ENCODE data around the gene AIFM1. TPM values are rescaled to one million over a fixed set of nuclear protein-coding genes. Genes with fewer than 3 reads are reported as not detected.

The AIFM1 gene
- total and polyA plus RNA-seq, 4 donors, result 33.1 to 79.0 (median 66.4) TPM

- 83% methylated on average over 3 of the region's 3 CpGs for WGBS
- Histone ChIP-seq H3K9ac (ENCODE audit: low read depth in 1 of 2, low read length in 2 of 2) (no peak overlapping the region), H3K4me3 (ENCODE audit: low read depth in 1 of 3, low read length in 3 of 3) (no peak overlapping the region), H3K27me3 (ENCODE audit: control insufficient read depth in 4 of 4, insufficient read depth in 4 of 4, low read length in 3 of 4) (peaks cover 0 to 3% (median 0%) of the 10 kb centered on the region in 4 donors), H3K9me3 (ENCODE audit: control insufficient read depth in 4 of 4, low read length in 3 of 4) (no peaks in the 10 kb centered on the region), H3K36me3 (ENCODE audit: control insufficient read depth in 4 of 4, insufficient read depth in 3 of 4, low read depth in 1 of 4, low read length in 3 of 4) (peaks cover 0 to 50% (median 33%) of the 10 kb centered on the region in 4 donors), H3K27ac (ENCODE audit: low read depth in 1 of 2, low read length in 2 of 2) (no peak overlapping the region), H3K4me1 (ENCODE audit: control insufficient read depth in 4 of 4, insufficient read depth in 4 of 4, low read length in 3 of 4) (no peaks in the 10 kb centered on the region)
- DNase-seq (ENCODE audit: low spot score), result no peak
- TF ChIP-seq RAD21 (IDR thresholded peaks at IDR 0.05) (no peak), JUND (IDR thresholded peaks at IDR 0.05) (no peak), RXRA (IDR thresholded peaks at IDR 0.05) (no peak), TAF1 (conservative IDR thresholded peaks at IDR 0.05) (no peak), SP1 (IDR thresholded peaks at IDR 0.05) (no peak), FOXA2 (IDR thresholded peaks at IDR 0.05) (no peak), ZBTB33 (IDR thresholded peaks at IDR 0.05) (no peak), ATF3 (IDR thresholded peaks at IDR 0.05) (no peak), GABPA (IDR thresholded peaks at IDR 0.05 in 1 of 2, conservative IDR thresholded peaks at IDR 0.05 in 1 of 2) (no peak), HNF4G (IDR thresholded peaks at IDR 0.05) (no peak), FOXA1 (IDR thresholded peaks at IDR 0.05) (no peak), HNF4A (conservative IDR thresholded peaks at IDR 0.05) (no peak), REST (IDR thresholded peaks at IDR 0.05) (no peak), NR2F2 (IDR thresholded peaks at IDR 0.05) (no peak), YY1 (IDR thresholded peaks at IDR 0.05) (no peak), EGR1 (IDR thresholded peaks at IDR 0.05; ENCODE audit: low read depth in 2 of 2) (no peak)
- TF ChIP-seq, protein P1, sequence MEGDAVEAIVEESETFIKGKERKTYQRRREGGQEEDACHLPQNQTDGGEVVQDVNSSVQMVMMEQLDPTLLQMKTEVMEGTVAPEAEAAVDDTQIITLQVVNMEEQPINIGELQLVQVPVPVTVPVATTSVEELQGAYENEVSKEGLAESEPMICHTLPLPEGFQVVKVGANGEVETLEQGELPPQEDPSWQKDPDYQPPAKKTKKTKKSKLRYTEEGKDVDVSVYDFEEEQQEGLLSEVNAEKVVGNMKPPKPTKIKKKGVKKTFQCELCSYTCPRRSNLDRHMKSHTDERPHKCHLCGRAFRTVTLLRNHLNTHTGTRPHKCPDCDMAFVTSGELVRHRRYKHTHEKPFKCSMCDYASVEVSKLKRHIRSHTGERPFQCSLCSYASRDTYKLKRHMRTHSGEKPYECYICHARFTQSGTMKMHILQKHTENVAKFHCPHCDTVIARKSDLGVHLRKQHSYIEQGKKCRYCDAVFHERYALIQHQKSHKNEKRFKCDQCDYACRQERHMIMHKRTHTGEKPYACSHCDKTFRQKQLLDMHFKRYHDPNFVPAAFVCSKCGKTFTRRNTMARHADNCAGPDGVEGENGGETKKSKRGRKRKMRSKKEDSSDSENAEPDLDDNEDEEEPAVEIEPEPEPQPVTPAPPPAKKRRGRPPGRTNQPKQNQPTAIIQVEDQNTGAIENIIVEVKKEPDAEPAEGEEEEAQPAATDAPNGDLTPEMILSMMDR (IDR thresholded peaks at IDR 0.05; ENCODE audit: low read depth, low read length, missing input control), result no peak
- TF ChIP-seq, protein P2, sequence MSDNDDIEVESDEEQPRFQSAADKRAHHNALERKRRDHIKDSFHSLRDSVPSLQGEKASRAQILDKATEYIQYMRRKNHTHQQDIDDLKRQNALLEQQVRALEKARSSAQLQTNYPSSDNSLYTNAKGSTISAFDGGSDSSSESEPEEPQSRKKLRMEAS (IDR thresholded peaks at IDR 0.05), result no peak
Observed at GRCh38 chrX:130139474-130140201, 26.0 kb downstream of the AIFM1 start.

Data from liver (tissue), 9 donors.